H1 (cell line): Measurements from ENCODE around the gene TCERG1L. TPM values are rescaled to one million over a fixed set of nuclear protein-coding genes. Genes with fewer than 3 reads are reported as not detected.

Source experiments
- CTCF ChIA-PET: fragments of 300-600 bp; sonication (Branson Sonifier 250); formaldehyde crosslinking; loops from one replicate; lab custom pipeline; 2021; ENCODE audit not compliant: partially characterized antibody; lab: Charles Lee
- POLR2A ChIA-PET: fragments of 300-600 bp; sonication (Branson Sonifier 250); formaldehyde crosslinking; loops from one replicate; lab custom pipeline; 2021; ENCODE audit warnings: inconsistent platforms; ENCODE audit not compliant: partially characterized antibody; lab: Charles Lee
- DNase-seq, 2 experiments: peaks; one replicate each; pipeline versions ENCODE4 v3.0.0 to v3.0.0-alpha.2; 2010 to 2022; ENCODE audit warnings: low spot score in 2 of 2, low read depth in 1 of 2, mixed read lengths in 1 of 2
- FAIRE-seq: peaks from 2 replicates; lab custom pipeline; 2011; peaks lifted over from hg19 to GRCh38; lab: Jason Lieb, UNC
- H2AFZ ChIP-seq: 2 replicates; pipeline ENCODE4 v1.8.1; 2012; ENCODE audit warnings: low read length, inconsistent platforms
- H2AK5ac ChIP-seq: 2 replicates; pipeline ENCODE4 v1.6.1; 2013; ENCODE audit warnings: low read depth, low read length
- H2BK120ac ChIP-seq: replicated peaks from 2 replicates; pipeline ENCODE3; 2013; ENCODE audit warnings: low read depth, low read length, inconsistent platforms
- H2BK12ac ChIP-seq: 2 replicates; pipeline ENCODE4 v1.6.1; 2013; ENCODE audit warnings: low read depth, low read length
- H2BK15ac ChIP-seq: 2 replicates; pipeline ENCODE4 v1.6.1; 2013; ENCODE audit warnings: low read length
- H2BK20ac ChIP-seq: 2 replicates; pipeline ENCODE4 v1.6.1; 2013; ENCODE audit warnings: low read length
- H2BK5ac ChIP-seq: 2 replicates; pipeline ENCODE4 v1.6.1; 2013; ENCODE audit warnings: low read depth, low read length
- H3K14ac ChIP-seq: 2 replicates; pipeline ENCODE4 v1.6.1; 2013; ENCODE audit warnings: inconsistent platforms; ENCODE audit not compliant: insufficient read length
- H3K18ac ChIP-seq: 2 replicates; pipeline ENCODE4 v1.6.1; 2013; ENCODE audit warnings: low read length; ENCODE audit errors: extremely low read depth
- H3K23ac ChIP-seq: 2 replicates; pipeline ENCODE4 v1.6.1; 2013; ENCODE audit warnings: inconsistent platforms; ENCODE audit not compliant: insufficient read length
- H3K23me2 ChIP-seq: 2 replicates; pipeline ENCODE4 v1.6.1; 2013; ENCODE audit warnings: low read depth, low read length
- H3K27ac ChIP-seq: 2 replicates; pipeline ENCODE4 v1.6.1; 2011; ENCODE audit warnings: low read depth, low read length, inconsistent platforms
- H3K27me3 ChIP-seq, 4 experiments: replicated peaks in 1 of 4; 1 replicate in 1 of 4; 2 replicates in 3 of 4; pipeline versions ENCODE4 v1.6.1 to v1.8.1; 2011 to 2013; ENCODE audit warnings: low read length in 3 of 4, mild to moderate bottlenecking in 3 of 4, inconsistent platforms in 2 of 4, mixed read lengths in 2 of 4, moderate library complexity in 1 of 4; ENCODE audit not compliant: control insufficient read depth in 3 of 4, insufficient read depth in 3 of 4; ENCODE audit errors: extremely low read depth in 1 of 4
- H3K36me3 ChIP-seq, 4 experiments: 2 replicates each; pipeline versions ENCODE4 v1.6.1 to v1.8.1; 2011 to 2013; ENCODE audit warnings: mild to moderate bottlenecking in 4 of 4, low read length in 3 of 4, moderate library complexity in 2 of 4, control low read depth in 1 of 4, inconsistent platforms in 1 of 4; ENCODE audit not compliant: insufficient read depth in 4 of 4, control insufficient read depth in 2 of 4
- H3K4ac ChIP-seq: replicated peaks from 2 replicates; pipeline ENCODE3; 2013; ENCODE audit warnings: low read length, low read depth, mixed read lengths, inconsistent platforms; ENCODE audit not compliant: insufficient read length
- H3K4me1 ChIP-seq, 4 experiments: replicated peaks in 1 of 4; 1 replicate in 1 of 4; 2 replicates in 3 of 4; pipeline versions ENCODE4 v1.6.1 to v1.8.1; 2011 to 2013; ENCODE audit warnings: low read length in 3 of 4, inconsistent platforms in 2 of 4, mixed read lengths in 1 of 4; ENCODE audit not compliant: insufficient read depth in 4 of 4, control insufficient read depth in 3 of 4
- H3K4me2 ChIP-seq, 2 experiments: 2 replicates each; pipeline versions ENCODE4 v1.6.1 to v1.8.1; 2011 to 2013; ENCODE audit warnings: low read depth in 2 of 2, low read length in 2 of 2, control low read depth in 1 of 2, inconsistent platforms in 1 of 2, mild to moderate bottlenecking in 1 of 2; ENCODE audit not compliant: insufficient read depth in 1 of 2
- H3K4me3 ChIP-seq, 4 experiments: fragments of 200-600, 300-600 bp in 1 of 4; sonication (generic), shearing (Covaris generic), sonication (Bioruptor Twin) in 1 of 4; 2 replicates each; pipeline versions ENCODE4 v1.5.1 to v1.8.1; 2011 to 2016; ENCODE audit warnings: low read length in 4 of 4, low read depth in 3 of 4, control low read depth in 2 of 4, inconsistent platforms in 2 of 4, mild to moderate bottlenecking in 2 of 4, mixed read lengths in 1 of 4, moderate library complexity in 1 of 4; ENCODE audit not compliant: insufficient read depth in 2 of 4; ENCODE audit errors: extremely low read depth in 1 of 4
- H3K56ac ChIP-seq: replicated peaks from 2 replicates; pipeline ENCODE3; 2013; ENCODE audit warnings: low read depth, mild to moderate bottlenecking, mixed read lengths, low read length, inconsistent platforms; ENCODE audit not compliant: insufficient read length
- H3K79me1 ChIP-seq: 2 replicates; pipeline ENCODE4 v1.6.1; 2013; ENCODE audit warnings: low read depth, low read length, control low read depth
- H3K79me2 ChIP-seq, 2 experiments: 2 replicates each; pipeline versions ENCODE4 v1.6.1 to v1.8.1; 2012 to 2013; ENCODE audit warnings: low read length in 2 of 2, mild to moderate bottlenecking in 2 of 2, inconsistent platforms in 1 of 2; ENCODE audit not compliant: insufficient read depth in 2 of 2, control insufficient read depth in 1 of 2
- H3K9ac ChIP-seq, 4 experiments: replicated peaks in 1 of 4; 1 replicate in 1 of 4; 2 replicates in 3 of 4; pipeline versions ENCODE4 v1.6.1 to v1.8.1; 2011 to 2013; ENCODE audit warnings: low read depth in 3 of 4, low read length in 3 of 4, control low read depth in 2 of 4, mild to moderate bottlenecking in 2 of 4, moderate library complexity in 2 of 4, inconsistent platforms in 1 of 4; ENCODE audit errors: extremely low read depth in 1 of 4
- H3K9me3 ChIP-seq, 2 experiments: 2 replicates each; pipeline versions ENCODE4 v1.6.1 to v1.8.1; 2012 to 2013; ENCODE audit warnings: mild to moderate bottlenecking in 2 of 2, moderate library complexity in 2 of 2, control low read depth in 1 of 2, inconsistent platforms in 1 of 2, low read depth in 1 of 2, low read length in 1 of 2, mixed read lengths in 1 of 2; ENCODE audit not compliant: insufficient read depth in 2 of 2
- H4K20me1 ChIP-seq, 2 experiments: replicated peaks in 1 of 2; 2 replicates each; pipeline versions ENCODE3 to v1.8.1; 2011 to 2013; ENCODE audit warnings: inconsistent platforms in 2 of 2, low read length in 2 of 2, mild to moderate bottlenecking in 1 of 2; ENCODE audit not compliant: insufficient read depth in 2 of 2, control insufficient read depth in 1 of 2
- H4K5ac ChIP-seq: 2 replicates; pipeline ENCODE4 v1.6.1; 2013; ENCODE audit warnings: low read length, low read depth, mixed read lengths, inconsistent platforms; ENCODE audit not compliant: insufficient read length
- H4K8ac ChIP-seq: 2 replicates; pipeline ENCODE4 v1.8.0; 2013; ENCODE audit warnings: mild to moderate bottlenecking, moderate library complexity, low read length, inconsistent platforms; ENCODE audit not compliant: insufficient read depth; ENCODE audit errors: extremely low read depth
- H4K91ac ChIP-seq: replicated peaks from 2 replicates; pipeline ENCODE3; 2013; ENCODE audit warnings: low read length, mixed read lengths, inconsistent platforms; ENCODE audit not compliant: insufficient read length
- CBX5 ChIP-seq: fragments of 300-800, 300-1000 bp; sonication (generic); IDR thresholded peaks from 2 replicates; pipeline ENCODE4 v1.7.1; 2016; ENCODE audit warnings: antibody characterized with exemption, low read length, low read depth
- SUZ12 ChIP-seq: fragments of 200-600 bp; sonication (generic); IDR thresholded peaks from 2 replicates; pipeline ENCODE4 v1.6.1; 2012; ENCODE audit warnings: mild to moderate bottlenecking, inconsistent platforms, low read length, moderate library complexity, mixed read lengths
- WGBS, 2 experiments: shearing (Covaris generic) in 1 of 2; methylation state at CpG; one replicate each; pipeline versions ENCODE4 v1.1.6 to v1.1.7; 2013 to 2015; ENCODE audit warnings: low lambda C conversion rate in 2 of 2, mixed read lengths in 2 of 2, inconsistent platforms in 1 of 2, low coverage in 1 of 2, missing lambda C conversion rate in 1 of 2; ENCODE audit not compliant: insufficient replicate concordance in 2 of 2, insufficient coverage in 1 of 2, insufficient read length in 1 of 2; ENCODE audit errors: extremely low coverage in 1 of 2, missing lambda C conversion rate in 1 of 2; 5-methylcytosine and 5-hydroxymethylcytosine counted together
- polyA plus RNA-seq, 7 experiments: library from polyadenylated mRNA; depleted of rRNA in 3 of 7; stranded (reverse) in 5 of 7; unstranded in 2 of 7; fragments of >200 nt in 5 of 7; fragments of 200-250 nt in 2 of 7; gene quantifications; 1 replicate in 5 of 7; 2 replicates in 1 of 7; 4 replicates in 1 of 7; pipeline versions ENCODE4 v1.2.1 to v1.2.3, GENCODE V29; 2011 to 2013; ENCODE audit warnings: missing spikeins in 2 of 7, mixed read lengths in 2 of 7
- total RNA-seq: library from RNA; stranded (reverse); fragmentation: NEBNext Ultra II Directional; extraction: Animal tissue kit (Norgen Biotek cat#: 25700); gene quantifications from 2 replicates; pipeline ENCODE4 v1.2.1, GENCODE V29; 2021

The TCERG1L gene
- total and polyA plus RNA-seq, 2 of the 8 experiments (the other 6 are each of a cell fraction or from before 2014, with no cell fraction given) = 3.9 to 6.9 TPM

DNA sequence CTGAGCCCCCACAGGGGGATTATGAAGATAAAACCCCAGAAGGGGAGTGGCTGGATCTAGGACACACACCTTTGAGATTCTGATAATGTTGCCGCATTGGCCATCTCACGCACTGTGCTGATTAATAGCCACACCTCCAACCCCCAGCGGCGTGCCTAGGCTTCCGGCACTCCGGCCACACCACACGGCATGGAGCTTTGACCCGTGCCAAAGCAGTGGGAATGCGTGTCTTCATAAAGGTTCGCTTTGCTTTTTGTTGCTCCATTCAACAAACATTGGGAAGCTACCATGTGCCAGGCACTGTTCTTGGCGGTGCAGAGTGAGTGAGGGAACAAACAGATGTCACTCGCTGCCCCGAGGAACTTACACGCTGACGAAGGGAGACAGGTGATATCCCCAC lies 117.6 kb downstream of the TCERG1L start:
- H2BK120ac ChIP-seq = no peak overlapping the region
- peak overlapping the region; percentile 7; the same call in 1 of the 2 replicates for H3K18ac ChIP-seq
- H4K5ac ChIP-seq = no peak overlapping the region
- H2AK5ac ChIP-seq = no peak overlapping the region
- H3K23ac ChIP-seq = no peak overlapping the region
- no peaks in the 10 kb centered on the region for H3K79me2 ChIP-seq
- no peaks in the 10 kb centered on the region for H3K23me2 ChIP-seq
- H2BK20ac ChIP-seq = no peak overlapping the region
- H3K9ac ChIP-seq = no peak overlapping the region
- no peak overlapping the region for H4K8ac ChIP-seq
- no peak overlapping the region for H2BK5ac ChIP-seq
- no peaks in the 10 kb centered on the region for H3K9me3 ChIP-seq
- no peak overlapping the region for H2AFZ ChIP-seq
- no peak overlapping the region for H3K4me3 ChIP-seq
- no peaks in the 10 kb centered on the region for H3K79me1 ChIP-seq
- POLR2A ChIA-PET = no interaction called here
- no peaks in the 10 kb centered on the region for H3K36me3 ChIP-seq
- H2BK12ac ChIP-seq = no peak overlapping the region
- no peak overlapping the region for H3K27ac ChIP-seq
- FAIRE-seq = no peak
- H2BK15ac ChIP-seq = no peak overlapping the region
- no peak overlapping the region for H3K4ac ChIP-seq
- H3K14ac ChIP-seq = no peak overlapping the region
- no peak overlapping the region for H4K91ac ChIP-seq
- no peaks in the 10 kb centered on the region for H3K4me1 ChIP-seq
- H3K4me2 ChIP-seq = no peak overlapping the region
- DNase-seq = peak in 1 of 2 experiments; percentile 31
- CTCF ChIA-PET = interaction anchor here (1.2 kb wide), 1 partner anchor 110 kb away, joined by 3 read pairs; no protein-coding TSS in a partner anchor
- no peaks in the 10 kb centered on the region for H4K20me1 ChIP-seq
- 94% methylated on average over 15 of the region's 15 CpGs; no CpG with 5 or more reads in 1 of the 2 experiments for WGBS, 2 experiments
- no peaks in the 10 kb centered on the region for H3K27me3 ChIP-seq
- H3K56ac ChIP-seq = no peak overlapping the region
- no peak for TF ChIP-seq CBX5
- no peak for TF ChIP-seq SUZ12
